Activated CD4-positive, alpha-beta T cell treated with anti-CD3 and anti-CD28 coated beads for 36 hours (primary cell): ENCODE results near the gene G2E3. TPM values are rescaled to one million over a fixed set of nuclear protein-coding genes. Genes with fewer than 3 reads are reported as not detected.
"Not testable (repeated sequence)": the region's sequence is repeated elsewhere in the genome, so short reads cannot be mapped to it uniquely, and the experiment has no call there.

Experiments used
- ATAC-seq: fragments of 200-7000 bp; cut with Tn5 transposase; one replicate; pipeline ENCODE4 v1.10.0; 2021; ENCODE audit warnings: mild to moderate bottlenecking, moderate library complexity
- CTCF ChIA-PET: fragments of 350-600 bp; sonication (Branson Sonifier 250); formaldehyde crosslinking; loops from one replicate; lab custom pipeline; 2021; ENCODE audit warnings: antibody characterized with exemption; lab: Charles Lee
- POLR2A ChIA-PET: fragments of 350-600 bp; sonication (Branson Sonifier 250); formaldehyde crosslinking; loops from one replicate; lab custom pipeline; 2021; ENCODE audit warnings: antibody characterized with exemption, inconsistent platforms; lab: Charles Lee
- DNase-seq: peaks from one replicate; pipeline ENCODE4 v3.0.0-alpha.2; 2020
- H3K27ac Mint-ChIP-seq: one replicate; pipeline ENCODE4 v1.8.0; 2021; ENCODE audit warnings: mixed read lengths
- H3K27me3 Mint-ChIP-seq: one replicate; pipeline ENCODE4 v1.8.0; 2021; ENCODE audit warnings: mixed read lengths
- H3K36me3 Mint-ChIP-seq: one replicate; pipeline ENCODE4 v1.8.0; 2021; ENCODE audit warnings: low read depth, mixed read lengths
- H3K4me1 Mint-ChIP-seq: one replicate; pipeline ENCODE4 v1.8.0; 2021; ENCODE audit warnings: mixed read lengths
- H3K4me3 Mint-ChIP-seq: one replicate; pipeline ENCODE4 v1.8.0; 2021; ENCODE audit warnings: mild to moderate bottlenecking, moderate library complexity, mixed read lengths
- H3K9me3 Mint-ChIP-seq: one replicate; pipeline ENCODE4 v1.8.0; 2021; ENCODE audit warnings: low read depth, mixed read lengths
- intact Hi-C, 2 experiments: fragments of 100-400 bp; cut with DNase I in 1 of 2; cut with micrococcal nuclease in 1 of 2; formaldehyde crosslinking; loops; one replicate each; pipeline versions ENCODE4 v1.14.2 to v1.15.1; 2022 to 2024; cut with DNase I, micrococcal nuclease
- total RNA-seq, 2 experiments: library from RNA; stranded (reverse); gene quantifications; one replicate each; pipeline ENCODE4 v1.2.3, GENCODE V29; 2021

Gene G2E3
- total RNA-seq, 2 experiments from 2014 or later, result 16.9 to 29.6 TPM

- intact Hi-C loops, result loop anchor here (10.0 kb wide), 1 partner anchor 984 kb away; no protein-coding TSS in a partner anchor
- no peaks in the 10 kb centered on the region for H3K4me1 Mint-ChIP-seq
- ChIA-PET POLR2A (no interaction called here), CTCF (interaction anchor here (0.7 kb wide), 1 partner anchor 29 kb away, joined by 3 read pairs; no protein-coding TSS in a partner anchor)
- H3K9me3 Mint-ChIP-seq, result no peaks in the 10 kb centered on the region
- peaks cover 2% of the 10 kb centered on the region for H3K27me3 Mint-ChIP-seq
- no peaks in the 10 kb centered on the region for H3K36me3 Mint-ChIP-seq
- no peak for DNase-seq
- no peak for ATAC-seq
- no peak overlapping the region for H3K4me3 Mint-ChIP-seq
- no peak overlapping the region for H3K27ac Mint-ChIP-seq
These were observed 29.9 kb upstream of the G2E3 start for GRCh38 chr14:30528778-30529642.

- intact Hi-C loops, result no loop called here
- POLR2A ChIA-PET, result interaction anchor here (0.6 kb wide), 1 partner anchor 29 kb away, joined by 3 read pairs; no protein-coding TSS in a partner anchor
- H3K27me3 Mint-ChIP-seq, result peaks cover 10% of the 10 kb centered on the region
These were observed 26.7 kb upstream of the G2E3 start for GRCh38 chr14:30532264-30532663.

GRCh38 chr14:30533126-30533525 is 25.8 kb upstream of the G2E3 start:
- CTCF ChIA-PET, result interaction anchor here (1.5 kb wide), 1 partner anchor 11 kb away, joined by 9 read pairs; no protein-coding TSS in a partner anchor
- no peak for ATAC-seq
- POLR2A ChIA-PET, result no interaction called here
- H3K27me3 Mint-ChIP-seq, result peaks cover 18% of the 10 kb centered on the region
- H3K4me1 Mint-ChIP-seq, result no peaks in the 10 kb centered on the region
- no peaks in the 10 kb centered on the region for H3K36me3 Mint-ChIP-seq
- intact Hi-C loops, result no loop called here
- H3K9me3 Mint-ChIP-seq, result no peaks in the 10 kb centered on the region
- no peak overlapping the region for H3K27ac Mint-ChIP-seq
- no peak for DNase-seq
- H3K4me3 Mint-ChIP-seq, result no peak overlapping the region

More at GRCh38 chr14:30532264-30532663, 26.7 kb upstream of the G2E3 start:
- CTCF ChIA-PET, result interaction anchor here (0.7 to 1.4 kb wide), 3 partner anchors 9 to 26 kb away, joined by 3 read pairs; partner anchors contain the start of gene G2E3
- Mint-ChIP-seq H3K4me1 (no peaks in the 10 kb centered on the region), H3K27ac (no peak overlapping the region), H3K36me3 (no peaks in the 10 kb centered on the region), H3K9me3 (no peaks in the 10 kb centered on the region), H3K4me3 (no peak overlapping the region)
- no peak for DNase-seq
- ATAC-seq, result no peak

- Mint-ChIP-seq H3K36me3 (no peaks in the 10 kb centered on the region), H3K27me3 (peaks cover 17% of the 10 kb centered on the region), H3K9me3 (no peaks in the 10 kb centered on the region), H3K4me1 (no peaks in the 10 kb centered on the region), H3K27ac (no peak overlapping the region), H3K4me3 (no peak overlapping the region)
- DNase-seq (no peak), ATAC-seq (peak; percentile 72)
- POLR2A ChIA-PET, result no interaction called here
- intact Hi-C loops, result no loop called here
- CTCF ChIA-PET, result interaction anchor here (0.6 to 1.3 kb wide), 3 partner anchors 10 to 1757 kb away, joined by 3 to 5 read pairs (median 3); no protein-coding TSS in a partner anchor
These were observed 17.6 kb upstream of the G2E3 start for GRCh38 chr14:30541318-30541717.

GRCh38 chr14:30546735-30547134 is 12.2 kb upstream of the G2E3 start:
- H3K9me3 Mint-ChIP-seq, CTCF ChIA-PET, intact Hi-C loops, H3K36me3 Mint-ChIP-seq, DNase-seq, H3K27ac Mint-ChIP-seq, H3K4me1 Mint-ChIP-seq, ATAC-seq, H3K4me3 Mint-ChIP-seq: not testable (repeated sequence)
- POLR2A ChIA-PET, result interaction anchor here (0.6 kb wide), 1 partner anchor 622 kb away, joined by 10 read pairs; no protein-coding TSS in a partner anchor
- peaks cover 14% of the 10 kb centered on the region for H3K27me3 Mint-ChIP-seq

- ATAC-seq (no peak), DNase-seq (no peak)
- Mint-ChIP-seq H3K27me3 (peaks cover 14% of the 10 kb centered on the region), H3K4me3 (no peak overlapping the region), H3K27ac (no peak overlapping the region), H3K36me3 (no peaks in the 10 kb centered on the region), H3K9me3 (no peaks in the 10 kb centered on the region), H3K4me1 (no peaks in the 10 kb centered on the region)
- ChIA-PET POLR2A (interaction anchor here (0.6 kb wide), 1 partner anchor 622 kb away, joined by 10 read pairs; no protein-coding TSS in a partner anchor), CTCF (no interaction called here)
- intact Hi-C loops, result no loop called here
These were observed 11.4 kb upstream of the G2E3 start for GRCh38 chr14:30547388-30548048.

GRCh38 chr14:30550335-30550734 is 8.6 kb upstream of the G2E3 start:
- ATAC-seq, result no peak
- H3K27ac Mint-ChIP-seq, result no peak overlapping the region
- DNase-seq, result no peak
- H3K9me3 Mint-ChIP-seq, result no peaks in the 10 kb centered on the region
- intact Hi-C loops, result no loop called here
- H3K4me1 Mint-ChIP-seq, result peaks cover 11% of the 10 kb centered on the region
- no peaks in the 10 kb centered on the region for H3K36me3 Mint-ChIP-seq
- CTCF ChIA-PET, result interaction anchor here (0.7 to 0.9 kb wide), 2 partner anchors 12 to 23 kb away, joined by 3 read pairs; no protein-coding TSS in a partner anchor
- POLR2A ChIA-PET, result no interaction called here
- H3K27me3 Mint-ChIP-seq, result peaks cover 14% of the 10 kb centered on the region
- no peak overlapping the region for H3K4me3 Mint-ChIP-seq

- Mint-ChIP-seq H3K4me1 (peaks cover 11% of the 10 kb centered on the region), H3K9me3 (no peaks in the 10 kb centered on the region), H3K4me3 (no peak overlapping the region), H3K27me3 (peaks cover 14% of the 10 kb centered on the region), H3K27ac (no peak overlapping the region), H3K36me3 (no peaks in the 10 kb centered on the region)
- POLR2A ChIA-PET, result no interaction called here
- CTCF ChIA-PET, result interaction anchor here (0.9 kb wide), 1 partner anchor 25 kb away, joined by 3 read pairs; no protein-coding TSS in a partner anchor
- ATAC-seq (no peak), DNase-seq (no peak)
- intact Hi-C loops, result no loop called here
These were observed 7.5 kb upstream of the G2E3 start for GRCh38 chr14:30551460-30551859.

- Mint-ChIP-seq H3K27ac (peak overlapping the region; percentile 49), H3K4me3 (no peak overlapping the region), H3K27me3 (peaks cover 12% of the 10 kb centered on the region), H3K36me3 (no peaks in the 10 kb centered on the region), H3K4me1 (peaks cover 16% of the 10 kb centered on the region), H3K9me3 (no peaks in the 10 kb centered on the region)
- ATAC-seq (peak; percentile 87), DNase-seq (peak; percentile 42)
- CTCF ChIA-PET, result no interaction called here
- intact Hi-C loops, result no loop called here
- POLR2A ChIA-PET, result no interaction called here
These were observed 5.5 kb upstream of the G2E3 start for GRCh38 chr14:30553311-30553989.

- Mint-ChIP-seq H3K27ac (peak overlapping the region; percentile 100), H3K4me1 (peaks cover 38% of the 10 kb centered on the region), H3K4me3 (peak overlapping the region; percentile 100), H3K27me3 (peaks cover 2% of the 10 kb centered on the region), H3K36me3 (peaks cover 24% of the 10 kb centered on the region), H3K9me3 (no peaks in the 10 kb centered on the region)
- DNase-seq, result no peak
- CTCF ChIA-PET, result interaction anchor here (1.0 kb wide), 1 partner anchor 27 kb away, joined by 3 read pairs; no protein-coding TSS in a partner anchor
- POLR2A ChIA-PET, result no interaction called here
- no peak for ATAC-seq
- intact Hi-C loops, result loop anchor here in 1 of 2 experiments (2.0 kb wide), 2 partner anchors 648 to 898 kb away; partner anchors contain the start of genes DTD2 and HECTD1
These were observed 640 bp upstream of the G2E3 start for GRCh38 chr14:30558362-30558674.
